Hematopoietic multipotent progenitor cell treated with erythropoietin and hydrocortisone succinate and interleukin-3 and kit ligand, for 6 days (in vitro differentiated cells): ENCODE data around the gene TCOF1.

Experiments used
- DNase-seq: peaks from one replicate; pipeline ENCODE4 v3.0.0-alpha.2; 2015

The TCOF1 gene

GRCh38 chr5:150353032-150353675 is 4.3 kb upstream of the TCOF1 start:
- DNase-seq: no peak

GRCh38 chr5:150355791-150356190 is 1.7 kb upstream of the TCOF1 start:
- no peak for DNase-seq

GRCh38 chr5:150356575-150357294 is 762 bp upstream of the TCOF1 start:
- no peak for DNase-seq

GRCh38 chr5:150358261-150359095 is 981 bp downstream of the TCOF1 start:
- DNase-seq: peak; percentile 52

GRCh38 chr5:150361301-150361700 is 3.8 kb downstream of the TCOF1 start:
- no peak for DNase-seq

GRCh38 chr5:150363185-150363584 is 5.7 kb downstream of the TCOF1 start:
- DNase-seq: no peak

GRCh38 chr5:150364004-150364403 is 6.5 kb downstream of the TCOF1 start:
- DNase-seq: no peak

GRCh38 chr5:150368526-150368925 is 11.0 kb downstream of the TCOF1 start:
- DNase-seq: no peak

GRCh38 chr5:150372639-150373038 is 15.1 kb downstream of the TCOF1 start:
- no peak for DNase-seq

GRCh38 chr5:150374651-150375050 is 17.2 kb downstream of the TCOF1 start:
- no peak for DNase-seq

- DNase-seq: no peak
These were observed 19.6 kb downstream of the TCOF1 start for GRCh38 chr5:150376799-150377771.

GRCh38 chr5:150377964-150378694 is 20.6 kb downstream of the TCOF1 start:
- no peak for DNase-seq

- no peak for DNase-seq
These were observed 27.2 kb downstream of the TCOF1 start for GRCh38 chr5:150384701-150385100.

- no peak for DNase-seq
These were observed 28.7 kb downstream of the TCOF1 start for GRCh38 chr5:150386024-150386855.

- no peak for DNase-seq
These were observed 32.2 kb downstream of the TCOF1 start for GRCh38 chr5:150389531-150390266.

- DNase-seq: no peak
These were observed 33.8 kb downstream of the TCOF1 start for GRCh38 chr5:150391064-150391834.

GRCh38 chr5:150391986-150392385 is 34.5 kb downstream of the TCOF1 start:
- DNase-seq: no peak

GRCh38 chr5:150392680-150393079 is 35.2 kb downstream of the TCOF1 start:
- no peak for DNase-seq

- no peak for DNase-seq
These were observed 35.7 kb downstream of the TCOF1 start for GRCh38 chr5:150393096-150393645.
